Astrocyte (in vitro differentiated cells and primary cell): Measurements from ENCODE around the gene AMH. TPM values are rescaled to one million over a fixed set of nuclear protein-coding genes. Genes with fewer than 3 reads are reported as not detected.

Source experiments
- DNase-seq: peaks from one replicate; pipeline ENCODE4 v3.0.0-alpha.2; 2010; ENCODE audit warnings: low read depth
- FAIRE-seq: peaks from 2 replicates; lab custom pipeline; 2011; peaks lifted over from hg19 to GRCh38; lab: Jason Lieb, UNC
- H2AFZ ChIP-seq: 2 replicates; pipeline ENCODE4 v1.6.0; 2012; ENCODE audit warnings: low read depth, low read length, inconsistent platforms
- H3K27ac ChIP-seq: 2 replicates; pipeline ENCODE4 v1.5.1; 2011; ENCODE audit warnings: low read depth, low read length, inconsistent platforms
- H3K27me3 ChIP-seq: 2 replicates; pipeline ENCODE4 v1.6.0; 2011; ENCODE audit warnings: low read length, inconsistent platforms; ENCODE audit not compliant: insufficient read depth
- H3K36me3 ChIP-seq: 2 replicates; pipeline ENCODE4 v1.5.1; 2011; ENCODE audit warnings: low read length, inconsistent platforms; ENCODE audit not compliant: insufficient read depth
- H3K4me1 ChIP-seq: 2 replicates; pipeline ENCODE4 v1.5.1; 2011; ENCODE audit warnings: low read length, inconsistent platforms; ENCODE audit not compliant: insufficient read depth
- H3K4me2 ChIP-seq: 2 replicates; pipeline ENCODE4 v1.6.0; 2012; ENCODE audit warnings: low read length, inconsistent platforms
- H3K4me3 ChIP-seq: 2 replicates; pipeline ENCODE4 v1.5.1; 2011; ENCODE audit warnings: low read depth, mild to moderate bottlenecking, low read length, inconsistent platforms; ENCODE audit not compliant: insufficient read depth
- H3K79me2 ChIP-seq: 2 replicates; pipeline ENCODE4 v1.6.0; 2012; ENCODE audit warnings: mild to moderate bottlenecking, low read length, inconsistent platforms; ENCODE audit not compliant: insufficient read depth
- H3K9ac ChIP-seq: 2 replicates; pipeline ENCODE4 v1.6.0; 2012; ENCODE audit warnings: mild to moderate bottlenecking, low read length, inconsistent platforms
- H3K9me3 ChIP-seq: 2 replicates; pipeline ENCODE4 v1.5.1; 2012; ENCODE audit warnings: low read depth, mild to moderate bottlenecking, low read length, inconsistent platforms; ENCODE audit not compliant: insufficient read depth
- H4K20me1 ChIP-seq: 2 replicates; pipeline ENCODE4 v1.6.0; 2012; ENCODE audit warnings: low read length, inconsistent platforms; ENCODE audit not compliant: insufficient read depth
- H3K27ac Mint-ChIP-seq: one replicate; pipeline ENCODE4 v1.8.0; 2021; ENCODE audit warnings: mild to moderate bottlenecking, mixed read lengths; ENCODE audit not compliant: unreplicated experiment
- H3K27me3 Mint-ChIP-seq: one replicate; pipeline ENCODE4 v1.8.0; 2021; ENCODE audit warnings: low read depth, mixed read lengths; ENCODE audit not compliant: unreplicated experiment
- H3K36me3 Mint-ChIP-seq: one replicate; pipeline ENCODE4 v1.8.0; 2021; ENCODE audit warnings: low read depth, mixed read lengths; ENCODE audit not compliant: unreplicated experiment
- H3K4me1 Mint-ChIP-seq: one replicate; pipeline ENCODE4 v1.8.0; 2021; ENCODE audit warnings: low read depth, mixed read lengths; ENCODE audit not compliant: unreplicated experiment
- H3K4me3 Mint-ChIP-seq: one replicate; pipeline ENCODE4 v1.8.0; 2021; ENCODE audit warnings: mild to moderate bottlenecking, moderate library complexity, mixed read lengths; ENCODE audit not compliant: unreplicated experiment
- H3K9me3 Mint-ChIP-seq: one replicate; pipeline ENCODE4 v1.8.0; 2021; ENCODE audit warnings: mild to moderate bottlenecking, mixed read lengths; ENCODE audit not compliant: unreplicated experiment
- EZH2 ChIP-seq: IDR thresholded peaks from 2 replicates; pipeline ENCODE4 v1.6.1; 2012; ENCODE audit warnings: mild to moderate bottlenecking, low read length, inconsistent platforms; ENCODE audit not compliant: insufficient read depth
- total RNA-seq: library from RNA; stranded (reverse); gene quantifications from 2 replicates; pipeline ENCODE4 v1.2.1, GENCODE V29; 2021
- TF ChIP-seq, protein P1 (sequence below): IDR thresholded peaks from 2 replicates; pipeline ENCODE4 v1.5.1; 2011; ENCODE audit warnings: low read depth, mild to moderate bottlenecking, inconsistent platforms, low read length, moderate library complexity; ENCODE audit not compliant: insufficient read depth

Gene AMH
- total RNA-seq, 1 donor from 2014 or later = 4.6 TPM

DNA sequence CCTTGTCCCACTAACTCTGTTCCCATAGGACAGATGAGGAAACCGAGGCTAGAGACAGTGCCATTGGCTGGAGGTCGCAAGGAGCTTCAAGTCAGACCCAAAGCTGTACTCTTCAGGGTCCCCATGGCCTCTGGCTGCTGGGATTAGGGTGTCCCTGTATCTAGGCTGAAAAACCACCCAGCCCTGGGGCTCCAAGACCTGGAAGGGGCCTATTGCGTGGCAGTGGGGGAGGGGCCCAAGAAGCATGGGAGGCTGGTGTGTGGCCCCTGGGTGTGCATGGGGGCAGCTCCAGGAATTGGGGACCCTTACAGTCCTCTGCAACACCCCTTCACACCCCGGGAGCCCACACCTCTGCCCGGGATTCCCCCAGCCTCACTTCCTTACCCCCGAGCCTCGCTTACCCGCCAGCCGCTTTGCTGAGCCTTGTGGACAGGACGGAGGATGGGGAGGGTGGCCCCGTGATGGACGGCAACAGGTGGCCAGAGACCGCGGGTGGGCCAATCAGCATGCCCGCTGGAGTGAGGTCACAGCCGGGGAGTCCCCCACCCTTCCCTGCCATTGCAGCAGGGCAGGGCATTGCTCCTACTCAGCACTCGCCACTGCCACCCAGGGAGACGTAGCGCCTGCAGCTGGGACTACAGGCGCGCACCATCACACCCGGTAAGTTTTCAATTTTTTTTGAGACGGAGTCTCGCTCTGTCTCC, 7.0 kb downstream of the AMH start, which contains the start of gene JSRP1:
TSS of gene JSRP1 (minus strand) at position 436 of the 704 bp plus-strand sequence. CDS start 1,103 bp downstream, outside the sequence.
- Histone ChIP-seq H3K4me3 (no peak within 1 kb of the TSS), H3K4me1 (peaks cover 2% of the 10 kb centered on the region), H3K9me3 (no peaks in the 10 kb centered on the region), H3K27me3 (peaks cover 17% of the 10 kb centered on the region), H3K27ac (no peak within 1 kb of the TSS), H4K20me1 (peaks cover 13% of the 10 kb centered on the region), H3K9ac (no peak within 1 kb of the TSS), H3K4me2 (no peak within 1 kb of the TSS), H2AFZ (no peak within 1 kb of the TSS), H3K79me2 (no peaks in the 10 kb centered on the region), H3K36me3 (no peaks in the 10 kb centered on the region)
- Mint-ChIP-seq H3K4me1 (no peaks in the 10 kb centered on the region), H3K27ac (no peak within 1 kb of the TSS), H3K4me3 (no peak within 1 kb of the TSS), H3K27me3 (peaks cover 10% of the 10 kb centered on the region), H3K36me3 (peaks cover 1% of the 10 kb centered on the region), H3K9me3 (peaks cover 4% of the 10 kb centered on the region)
- no peak for FAIRE-seq
- TF ChIP-seq, protein P1, sequence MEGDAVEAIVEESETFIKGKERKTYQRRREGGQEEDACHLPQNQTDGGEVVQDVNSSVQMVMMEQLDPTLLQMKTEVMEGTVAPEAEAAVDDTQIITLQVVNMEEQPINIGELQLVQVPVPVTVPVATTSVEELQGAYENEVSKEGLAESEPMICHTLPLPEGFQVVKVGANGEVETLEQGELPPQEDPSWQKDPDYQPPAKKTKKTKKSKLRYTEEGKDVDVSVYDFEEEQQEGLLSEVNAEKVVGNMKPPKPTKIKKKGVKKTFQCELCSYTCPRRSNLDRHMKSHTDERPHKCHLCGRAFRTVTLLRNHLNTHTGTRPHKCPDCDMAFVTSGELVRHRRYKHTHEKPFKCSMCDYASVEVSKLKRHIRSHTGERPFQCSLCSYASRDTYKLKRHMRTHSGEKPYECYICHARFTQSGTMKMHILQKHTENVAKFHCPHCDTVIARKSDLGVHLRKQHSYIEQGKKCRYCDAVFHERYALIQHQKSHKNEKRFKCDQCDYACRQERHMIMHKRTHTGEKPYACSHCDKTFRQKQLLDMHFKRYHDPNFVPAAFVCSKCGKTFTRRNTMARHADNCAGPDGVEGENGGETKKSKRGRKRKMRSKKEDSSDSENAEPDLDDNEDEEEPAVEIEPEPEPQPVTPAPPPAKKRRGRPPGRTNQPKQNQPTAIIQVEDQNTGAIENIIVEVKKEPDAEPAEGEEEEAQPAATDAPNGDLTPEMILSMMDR = no peak
- DNase-seq = no peak

DNA sequence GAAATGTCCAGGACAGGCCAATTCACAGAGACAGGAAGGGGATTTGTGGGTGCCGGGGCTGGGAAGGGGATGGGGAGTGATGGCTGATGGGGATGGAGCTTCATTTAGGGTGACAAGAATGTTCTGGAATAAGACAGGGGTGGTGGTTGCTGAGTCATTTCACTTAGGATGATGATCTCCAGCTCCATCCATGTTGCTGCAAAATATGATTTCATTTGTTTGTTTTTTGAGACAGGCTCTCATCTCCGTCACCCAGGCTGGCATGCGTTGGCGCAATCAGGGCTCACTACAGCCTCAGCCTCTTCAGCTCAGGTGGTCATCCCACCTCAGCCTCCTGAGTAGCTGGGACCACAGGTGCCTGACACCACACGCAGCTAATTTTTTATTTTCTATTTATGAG, 10.2 kb downstream of the AMH start:
- Mint-ChIP-seq H3K9me3 (peaks cover 4% of the 10 kb centered on the region), H3K4me3 (no peak overlapping the region), H3K27ac (no peak overlapping the region), H3K4me1 (no peaks in the 10 kb centered on the region), H3K36me3 (no peaks in the 10 kb centered on the region), H3K27me3 (peaks cover 7% of the 10 kb centered on the region)
- H3K79me2 ChIP-seq = no peaks in the 10 kb centered on the region
- H2AFZ ChIP-seq = no peak overlapping the region
- no peak for FAIRE-seq
- H4K20me1 ChIP-seq = peaks cover under 1% of the 10 kb centered on the region
- H3K4me2 ChIP-seq = no peak overlapping the region
- H3K27ac ChIP-seq = no peak overlapping the region
- H3K9ac ChIP-seq = no peak overlapping the region
- H3K36me3 ChIP-seq = no peaks in the 10 kb centered on the region
- no peaks in the 10 kb centered on the region for H3K27me3 ChIP-seq
- no peaks in the 10 kb centered on the region for H3K4me1 ChIP-seq
- H3K4me3 ChIP-seq = no peak overlapping the region
- no peak for DNase-seq
- no peak for TF ChIP-seq EZH2
- TF ChIP-seq, protein P1 = no peak
- H3K9me3 ChIP-seq = no peaks in the 10 kb centered on the region

DNA sequence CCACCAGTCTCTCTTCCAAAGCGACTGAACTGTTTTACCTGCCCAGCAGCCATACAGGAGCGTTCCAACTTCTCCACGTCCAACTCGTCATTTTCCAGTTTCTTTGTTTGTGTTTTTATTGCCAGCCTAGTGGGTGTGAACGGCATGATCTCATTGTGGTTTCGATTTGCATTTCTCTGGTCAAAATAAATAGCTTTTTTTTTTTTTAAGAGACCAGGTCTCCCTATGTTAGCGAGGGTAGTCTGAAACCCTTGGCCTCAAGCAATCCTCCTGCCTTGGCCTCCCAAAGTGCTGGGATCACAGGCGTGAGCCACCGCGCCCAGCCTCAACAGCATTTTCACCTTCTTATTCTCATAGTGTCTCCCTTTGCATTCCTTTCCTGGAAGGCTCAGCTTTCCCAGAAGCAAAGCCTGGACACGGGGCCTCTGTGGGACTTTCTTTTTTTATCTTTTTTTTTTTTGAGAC, 11.2 kb downstream of the AMH start:
- Histone ChIP-seq H3K4me3 (no peak overlapping the region), H3K36me3 (no peaks in the 10 kb centered on the region), H4K20me1 (no peaks in the 10 kb centered on the region), H3K9ac (no peak overlapping the region), H3K79me2 (no peaks in the 10 kb centered on the region), H3K9me3 (no peaks in the 10 kb centered on the region), H3K27ac (no peak overlapping the region), H3K27me3 (no peaks in the 10 kb centered on the region), H3K4me2 (no peak overlapping the region), H2AFZ (no peak overlapping the region), H3K4me1 (no peaks in the 10 kb centered on the region)
- no peaks in the 10 kb centered on the region for H3K36me3 Mint-ChIP-seq
- H3K4me1 Mint-ChIP-seq = no peaks in the 10 kb centered on the region
- FAIRE-seq (no peak), DNase-seq (peak; percentile 46)
- no peak overlapping the region for H3K27ac Mint-ChIP-seq
- no peak for TF ChIP-seq EZH2
- TF ChIP-seq, protein P1 = no peak
- H3K27me3 Mint-ChIP-seq = peaks cover 7% of the 10 kb centered on the region
- no peak overlapping the region for H3K4me3 Mint-ChIP-seq
- peaks cover 4% of the 10 kb centered on the region for H3K9me3 Mint-ChIP-seq
